G401 (cell line): ENCODE data around the gene STMND1. TPM values are rescaled to one million over a fixed set of nuclear protein-coding genes. Genes with fewer than 3 reads are reported as not detected.
A peak's percentile ranks its signal among the peaks of the same experiment; 100 is the strongest.
"Not testable (repeated sequence)": the region's sequence is repeated elsewhere in the genome, so short reads cannot be mapped to it uniquely, and the experiment has no call there.

Source experiments
- DNase-seq: peaks from one replicate; pipeline ENCODE4 v3.0.0-alpha.2; 2015; ENCODE audit warnings: low spot score
- in situ Hi-C: cut with HindIII; loops from 2 replicates; pipeline ENCODE4 v1.10.0; 2016; ENCODE audit warnings: low sequenced_read_pairs, mixed read lengths
- total RNA-seq: library from RNA; depleted of rRNA; stranded (reverse); fragments of >200 nt; shearing (Covaris generic); gene quantifications from 2 replicates; pipeline ENCODE4 v1.2.3, GENCODE V29; 2014; rRNA removed

Gene STMND1
- not detected in 2 replicates for total RNA-seq

DNA sequence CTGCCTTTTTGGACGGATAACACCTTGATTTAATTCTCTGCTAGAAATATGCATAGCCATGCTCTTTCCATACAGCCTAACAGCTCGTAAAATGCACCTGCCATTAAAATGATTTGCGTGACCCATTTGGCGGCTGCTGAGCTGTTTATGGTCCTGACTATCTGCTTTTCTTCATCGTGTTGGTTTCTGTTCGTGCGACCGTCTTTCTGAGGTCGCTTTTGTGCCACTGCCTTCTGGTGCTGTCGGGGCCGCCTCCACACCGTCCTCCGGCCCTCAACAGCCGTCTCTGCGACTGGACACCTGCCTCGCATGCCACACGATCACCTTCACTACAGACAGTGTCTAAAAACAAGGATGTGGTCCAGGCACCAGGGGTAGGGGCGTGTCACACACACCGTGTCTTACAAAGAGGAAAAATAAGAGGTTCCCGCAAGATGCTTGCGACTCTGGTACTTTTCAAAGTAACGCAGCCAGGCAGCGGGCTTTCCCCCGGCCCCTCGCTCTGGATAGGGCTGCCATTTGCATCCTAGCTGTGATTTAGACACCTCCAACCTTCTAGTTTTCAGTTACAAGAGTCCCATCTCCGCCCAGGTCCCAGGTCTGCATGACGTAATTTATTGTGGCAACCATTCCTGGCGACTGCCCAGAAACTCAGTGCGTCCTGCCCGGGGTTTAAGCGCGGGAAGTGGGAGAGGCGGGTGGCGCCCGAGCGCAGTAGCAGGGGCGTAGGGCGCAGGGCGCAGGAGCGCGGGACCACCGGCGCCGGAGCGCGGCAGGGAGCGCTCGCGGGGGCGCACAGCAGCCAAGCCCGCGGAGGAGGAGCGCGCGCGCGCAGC lies at the start of gene STMND1:
STMND1 (plus strand) TSS at position 629 of the 836 bp plus-strand sequence. CDS start 208 bp downstream, outside the sequence.
- DNase-seq: no peak
- in situ Hi-C loops: no loop called here

DNA sequence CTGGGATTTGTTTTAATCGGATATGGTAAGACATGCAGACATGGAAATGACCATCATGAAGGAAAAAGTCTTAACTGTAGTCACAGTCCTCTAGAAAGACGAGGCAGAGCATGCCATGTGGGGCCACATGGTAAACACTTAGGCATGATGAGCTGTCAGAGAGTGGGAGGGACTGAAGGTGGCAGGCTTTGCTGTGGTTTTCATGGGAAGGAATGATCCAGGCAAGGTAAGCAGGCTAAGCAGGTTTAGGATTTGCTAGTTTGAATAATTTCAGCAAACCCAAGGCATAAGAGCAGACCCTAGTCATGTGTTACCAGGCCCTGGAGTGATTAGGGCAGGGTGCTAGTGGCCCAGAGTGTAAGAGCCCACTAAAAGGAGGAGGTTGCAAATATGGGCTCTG lies 47.2 kb upstream of the STMND1 start:
- in situ Hi-C loops: no loop called here

DNA sequence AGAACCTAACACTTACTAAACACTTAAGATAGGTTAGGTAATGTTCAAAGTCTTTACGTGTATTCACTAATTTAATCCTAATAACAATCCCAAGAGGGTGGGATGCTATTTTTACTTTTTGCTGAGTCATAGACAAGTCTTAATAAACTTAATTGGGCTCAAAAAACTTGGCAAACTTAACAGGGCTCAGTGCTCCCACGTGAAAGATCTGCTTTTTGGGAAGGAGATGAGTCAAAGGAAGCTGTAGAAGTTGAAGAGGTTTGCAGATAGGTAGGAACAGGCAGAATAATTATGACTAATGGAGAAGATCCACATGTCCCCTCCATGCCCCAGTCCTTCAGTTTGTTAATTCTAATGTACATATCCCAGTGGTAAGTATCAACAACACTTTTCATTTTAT lies 44.5 kb upstream of the STMND1 start:
- no peak for DNase-seq
- in situ Hi-C loops: no loop called here

More for the DNA sequence above, 47.2 kb upstream of the STMND1 start:
- DNase-seq: no peak

DNA sequence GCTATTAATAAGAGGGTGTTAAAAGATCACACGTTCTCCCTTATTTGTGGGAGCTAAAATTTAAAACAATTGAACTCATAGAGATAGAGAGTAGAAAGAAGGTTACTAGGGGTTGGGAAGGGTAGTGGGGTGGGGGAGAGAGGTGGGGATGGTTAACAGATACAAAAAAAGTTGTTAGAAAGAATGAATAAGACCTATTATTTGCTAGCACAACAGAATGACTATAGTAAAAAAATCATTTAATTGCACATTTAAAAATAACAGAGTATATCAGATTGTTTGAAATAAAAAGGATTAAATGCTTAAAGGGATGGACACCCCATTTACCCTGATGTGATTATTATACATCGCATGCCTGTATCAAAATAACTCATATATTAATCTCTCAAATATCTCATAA lies 43.3 kb upstream of the STMND1 start:
- no peak for DNase-seq
- in situ Hi-C loops: no loop called here

DNA sequence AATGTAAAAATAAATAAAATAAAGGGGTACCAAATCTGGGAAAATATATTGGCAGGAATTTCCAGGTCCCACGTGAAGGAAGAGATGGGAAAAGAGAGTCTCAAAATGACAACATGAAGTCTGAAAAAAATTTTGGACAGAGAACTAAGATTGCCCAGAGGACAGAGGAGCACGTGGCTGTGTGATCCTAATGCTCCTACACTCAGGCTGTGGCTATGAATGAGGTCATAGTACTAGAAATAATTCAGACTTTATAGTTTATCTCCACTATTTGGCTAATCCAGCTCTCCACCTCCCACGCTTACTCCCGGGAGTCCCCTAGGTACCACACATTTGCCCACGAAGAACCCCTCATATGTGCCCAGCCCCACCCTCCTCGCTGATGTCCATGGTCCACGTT lies 42.8 kb upstream of the STMND1 start:
- DNase-seq: no peak
- in situ Hi-C loops: no loop called here

DNA sequence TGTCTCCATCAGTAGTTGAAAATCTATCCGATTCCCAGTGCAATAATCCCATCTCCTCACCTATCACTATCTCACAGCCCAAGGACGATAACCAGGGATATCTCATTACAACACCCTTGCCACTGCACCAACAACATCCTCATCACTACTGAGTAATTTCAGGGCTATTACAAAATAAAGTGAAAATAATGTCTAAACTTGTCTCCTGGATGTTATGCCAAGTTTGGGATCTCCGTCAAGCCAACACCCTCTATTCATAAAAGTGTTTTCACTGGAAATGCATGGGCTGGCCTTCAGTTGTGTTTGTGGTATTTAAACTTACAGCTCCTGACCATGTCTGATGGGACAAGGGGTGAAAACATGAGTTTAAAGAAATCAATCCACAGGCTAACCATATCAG lies 42.0 kb upstream of the STMND1 start:
- no peak for DNase-seq
- in situ Hi-C loops: no loop called here

DNA sequence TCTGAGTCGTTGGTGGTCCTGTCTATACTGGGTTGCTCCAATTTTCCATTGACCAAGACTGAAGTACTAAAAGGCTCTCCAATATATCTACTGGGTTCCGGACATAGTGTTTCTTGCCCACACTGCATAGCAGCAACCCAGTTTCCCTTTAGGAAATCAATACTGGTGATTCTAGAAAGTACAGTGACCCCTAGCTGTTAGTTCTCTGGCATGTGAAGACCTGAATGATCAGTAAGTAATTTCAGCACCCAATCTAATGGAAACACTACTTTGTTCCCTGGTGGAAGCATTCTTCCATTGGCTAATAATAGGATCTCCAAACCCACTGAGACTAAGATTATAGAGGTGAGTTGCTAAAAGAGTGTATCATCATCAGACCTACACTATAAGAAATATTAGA lies 40.8 kb upstream of the STMND1 start:
- DNase-seq: no peak

DNA sequence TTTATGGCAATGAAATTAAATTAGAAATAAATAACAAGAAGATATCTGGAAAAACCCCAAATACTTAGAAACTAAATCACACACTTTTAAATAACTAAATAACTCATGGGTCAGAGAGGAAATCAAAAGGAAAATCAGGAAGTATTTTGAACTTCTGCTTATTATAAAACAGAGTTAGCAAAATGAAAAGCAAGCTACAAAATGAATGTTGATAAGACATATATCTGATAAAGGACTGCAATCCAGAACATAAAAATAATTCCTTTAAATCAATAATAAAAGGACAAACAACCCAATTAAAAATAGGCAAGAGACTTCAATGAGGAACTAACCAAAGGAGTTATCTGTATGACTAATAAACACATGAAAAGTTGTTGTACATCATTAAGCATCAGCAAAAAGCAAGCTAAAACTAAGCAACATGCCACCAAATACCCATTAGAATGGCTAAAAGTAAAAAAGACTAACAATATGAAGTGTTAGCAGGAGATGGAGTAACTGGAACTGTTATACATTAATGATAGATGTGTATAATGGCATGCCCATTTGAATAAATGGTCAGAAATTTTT lies 38.9 kb upstream of the STMND1 start:
- no peak for DNase-seq
- in situ Hi-C loops: no loop called here

More for the DNA sequence above, 40.8 kb upstream of the STMND1 start:
- in situ Hi-C loops: no loop called here

DNA sequence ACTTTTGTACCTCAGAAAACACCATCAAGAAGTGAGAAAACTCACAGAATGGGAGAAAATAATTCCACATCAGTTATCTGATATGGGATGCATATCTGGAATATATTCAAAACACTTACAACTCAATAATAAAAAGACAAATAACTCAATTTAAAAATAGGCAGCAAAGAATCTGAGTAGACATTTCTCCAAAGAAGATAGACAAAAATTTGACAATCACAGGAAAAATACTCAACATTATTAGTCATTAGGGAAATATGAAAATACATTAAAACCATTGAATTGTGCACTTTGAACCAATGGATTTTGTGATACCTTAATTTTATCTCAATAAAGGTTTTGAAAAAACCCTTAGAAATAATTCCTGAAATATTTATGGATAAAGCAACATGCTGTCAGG lies 36.9 kb upstream of the STMND1 start:
- DNase-seq: no peak
- in situ Hi-C loops: no loop called here

DNA sequence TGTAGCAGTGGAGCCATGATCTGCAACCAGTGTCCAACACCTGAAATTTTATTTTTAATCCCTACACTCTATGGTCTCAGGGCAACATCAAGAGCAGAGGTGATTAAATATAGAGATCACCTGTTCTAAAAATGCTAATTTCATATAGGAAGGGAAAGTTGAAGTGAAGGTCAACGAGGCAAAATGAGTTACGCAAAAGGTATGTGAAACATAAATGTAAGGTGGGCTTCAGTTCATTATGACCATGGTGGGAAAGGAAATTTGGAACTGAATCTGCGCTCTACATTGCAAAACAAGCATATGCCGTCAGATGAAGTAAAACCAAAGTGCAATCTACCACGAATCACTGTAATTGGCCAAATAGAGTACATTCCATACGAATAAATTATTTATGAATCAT lies 35.2 kb upstream of the STMND1 start:
- DNase-seq: no peak
- in situ Hi-C loops: no loop called here

DNA sequence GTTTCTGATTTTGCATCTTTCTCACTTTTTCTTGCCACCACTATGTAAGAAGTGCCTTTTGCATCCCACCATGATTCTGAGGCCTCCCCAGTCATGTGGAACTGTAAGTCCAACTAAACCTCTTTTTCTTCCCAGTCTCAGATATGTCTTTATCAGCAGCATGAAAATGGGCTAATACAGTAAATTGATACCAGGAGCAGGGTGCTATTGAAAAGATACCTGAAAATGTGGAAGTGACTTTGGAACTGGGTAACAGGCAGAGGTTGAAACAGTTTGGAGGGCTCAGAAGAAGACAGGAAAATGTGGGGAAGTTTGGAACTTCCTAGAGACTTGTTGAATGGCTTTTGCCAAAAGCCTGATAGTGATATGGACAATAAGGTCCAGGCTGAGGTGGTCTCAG lies 32.9 kb upstream of the STMND1 start:
- in situ Hi-C loops, DNase-seq: not testable (repeated sequence)

DNA sequence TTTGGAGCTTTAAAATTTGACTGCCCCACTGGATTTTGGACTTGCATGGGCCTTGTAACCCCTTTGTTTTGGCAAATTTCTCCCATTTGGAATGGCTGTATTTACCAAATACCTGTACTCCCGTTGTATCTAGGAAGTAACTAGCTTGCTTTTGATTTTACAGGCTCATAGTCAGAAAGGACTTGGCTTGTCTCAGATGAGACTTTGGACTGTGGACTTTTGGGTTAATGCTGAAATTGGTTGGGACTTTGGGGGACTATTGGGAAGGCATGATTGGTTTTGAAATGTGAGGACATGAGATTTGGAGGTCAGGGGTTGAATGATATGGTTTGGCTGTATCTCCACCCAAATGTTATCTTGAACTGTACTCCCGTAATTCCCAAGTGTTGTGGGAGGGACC lies 31.4 kb upstream of the STMND1 start:
- DNase-seq, in situ Hi-C loops: not testable (repeated sequence)

DNA sequence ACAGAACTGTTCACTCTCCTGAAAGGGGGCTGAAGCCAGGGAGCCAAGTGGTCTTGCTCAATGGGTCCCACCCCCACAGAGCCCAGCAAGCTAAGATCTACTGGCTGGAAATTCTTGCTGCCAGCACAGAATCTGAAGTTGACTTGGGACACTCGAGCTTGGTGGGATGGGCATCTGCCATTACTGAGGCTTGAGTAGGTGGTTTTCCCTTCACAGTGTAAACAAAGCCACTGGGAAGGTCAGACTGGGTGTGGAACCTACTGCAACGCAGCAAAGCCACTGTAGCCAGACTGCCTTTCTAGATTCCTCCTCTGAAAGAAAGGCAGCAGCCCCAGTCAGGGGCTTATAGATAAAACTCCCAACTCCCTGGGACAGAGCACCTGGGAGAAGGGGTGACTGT lies 28.3 kb upstream of the STMND1 start:
- in situ Hi-C loops, DNase-seq: not testable (repeated sequence)

DNA sequence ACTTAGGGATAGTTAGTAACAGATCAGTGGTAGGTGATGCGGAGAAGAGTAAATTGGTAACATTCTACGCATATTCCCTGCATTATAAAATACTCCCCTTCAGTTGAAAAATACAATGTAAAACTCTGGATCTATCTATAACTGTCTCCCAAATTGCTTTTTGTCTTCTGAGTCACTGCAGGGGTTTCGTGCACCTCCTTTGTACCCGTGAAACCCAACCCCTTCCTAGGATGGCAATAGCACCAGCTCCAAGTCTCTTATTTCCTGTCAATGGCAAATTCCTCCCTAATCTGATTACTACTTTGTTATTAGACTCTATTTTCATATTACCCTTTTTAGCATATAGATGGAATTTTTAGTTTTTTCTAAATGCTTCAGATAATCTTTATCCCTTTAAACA lies 20.6 kb upstream of the STMND1 start:
- in situ Hi-C loops: no loop called here

DNA sequence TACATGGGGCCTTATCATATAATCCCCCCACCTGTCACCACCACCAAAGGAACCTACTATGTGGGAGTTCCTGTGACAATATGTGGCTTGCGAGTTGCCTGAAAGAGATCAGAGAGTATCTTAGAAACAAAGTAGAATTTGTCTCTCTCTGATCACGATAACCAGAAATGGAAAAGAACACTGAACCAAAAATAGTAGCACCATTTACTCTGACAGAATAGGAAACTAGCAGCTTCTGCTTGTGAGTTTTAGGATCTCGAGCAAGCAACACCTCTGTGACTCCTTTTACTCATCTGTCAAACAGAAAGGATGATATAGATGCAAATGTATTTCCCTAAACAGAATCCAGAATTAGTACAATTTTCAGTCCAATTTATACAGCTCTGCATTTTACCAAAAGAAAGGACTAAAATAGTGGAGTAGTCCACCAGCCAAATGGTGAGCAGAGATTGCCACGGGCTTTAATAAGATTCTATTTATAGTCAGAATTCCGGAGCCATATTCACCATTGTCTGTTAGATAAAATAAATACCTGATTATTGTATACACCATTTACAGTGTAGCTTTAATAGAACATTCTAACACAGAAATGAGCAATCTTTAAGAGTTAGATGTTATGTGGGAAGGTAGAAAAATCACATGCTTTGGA lies 19.9 kb upstream of the STMND1 start:
- in situ Hi-C loops: no loop called here
- DNase-seq: no peak

More for the DNA sequence above, 20.6 kb upstream of the STMND1 start:
- no peak for DNase-seq

DNA sequence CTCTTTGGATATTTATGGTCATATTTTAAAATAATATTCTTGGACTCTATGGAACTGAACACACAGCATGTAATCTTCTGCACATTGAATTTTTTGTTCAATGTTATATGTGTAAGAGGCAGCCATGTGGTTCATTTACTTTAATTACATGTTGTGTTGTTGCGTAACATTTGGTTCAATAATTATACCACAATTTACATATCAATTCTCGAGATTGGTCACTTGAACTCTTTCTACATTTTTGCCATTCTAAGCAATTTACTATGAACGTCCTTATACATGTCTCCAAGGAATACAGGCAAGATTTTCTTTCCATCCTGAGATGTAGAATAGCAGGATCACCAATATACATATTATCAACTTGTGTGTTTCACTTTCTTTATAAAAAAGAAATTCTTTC lies 18.5 kb upstream of the STMND1 start:
- in situ Hi-C loops: no loop called here
- DNase-seq: no peak

DNA sequence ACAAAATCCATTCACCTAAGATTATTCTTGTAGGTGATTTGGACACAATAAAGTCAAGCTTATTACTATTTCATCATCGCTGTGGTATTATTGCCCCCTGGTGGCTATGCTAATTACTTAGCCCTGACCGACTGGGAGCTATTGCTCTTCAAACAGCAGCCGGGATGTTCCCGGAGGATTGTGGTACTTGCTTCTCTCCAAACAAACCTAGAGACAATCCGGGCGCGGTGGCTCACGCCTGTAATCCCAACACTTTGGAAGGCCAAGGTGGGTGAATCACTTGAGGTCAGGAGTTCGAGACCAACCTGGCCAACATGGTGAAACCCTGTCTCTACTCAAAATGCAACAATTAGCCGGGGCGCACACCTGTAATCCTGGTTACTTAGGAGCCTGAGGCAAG lies 15.4 kb upstream of the STMND1 start:
- in situ Hi-C loops: no loop called here

DNA sequence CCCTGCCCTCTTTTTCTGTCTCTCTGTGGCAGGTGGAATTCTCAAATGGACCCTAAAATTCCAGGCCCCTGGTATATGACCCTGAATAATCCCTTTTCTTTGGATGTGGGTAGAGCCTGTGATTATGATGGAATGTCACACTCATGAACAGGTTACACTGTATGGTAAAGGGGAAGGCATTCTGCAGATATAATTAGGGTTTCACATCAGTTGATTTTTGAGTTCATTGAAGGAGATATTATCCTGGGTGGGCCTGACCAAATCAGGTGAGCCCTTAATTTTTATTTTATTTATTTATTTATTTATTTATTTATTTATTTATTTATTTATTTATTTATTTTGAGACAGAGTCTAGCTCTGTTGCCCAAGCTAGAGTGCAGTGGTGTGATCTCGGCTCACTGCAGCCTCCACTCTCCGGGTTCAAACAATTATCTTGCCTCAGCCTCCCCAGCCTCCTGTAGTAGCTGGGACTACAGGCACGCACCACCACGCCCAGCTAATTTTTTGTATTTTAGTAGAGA lies 13.7 kb upstream of the STMND1 start:
- in situ Hi-C loops: no loop called here
- no peak for DNase-seq

More for the DNA sequence above, 15.4 kb upstream of the STMND1 start:
- peak; percentile 16 for DNase-seq

DNA sequence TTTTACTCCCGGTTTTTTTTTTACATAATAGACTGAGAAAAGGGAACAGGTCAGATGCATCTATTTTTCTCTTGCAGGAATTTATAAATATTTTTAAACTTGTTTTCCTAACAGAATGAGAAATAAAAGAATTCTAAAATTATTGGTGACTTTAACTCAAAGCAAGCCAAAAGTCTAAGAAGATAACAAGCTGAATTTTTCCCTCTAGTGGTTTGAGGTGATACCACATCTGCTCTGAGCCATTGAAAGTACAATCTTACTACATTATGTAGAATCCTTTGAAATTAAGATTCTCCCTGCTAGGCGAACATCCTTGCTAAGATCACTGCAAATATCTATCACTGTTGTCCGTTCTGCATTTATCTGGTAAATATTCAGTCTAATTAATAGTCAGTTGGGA lies 10.7 kb upstream of the STMND1 start:
- in situ Hi-C loops: no loop called here
- no peak for DNase-seq

DNA sequence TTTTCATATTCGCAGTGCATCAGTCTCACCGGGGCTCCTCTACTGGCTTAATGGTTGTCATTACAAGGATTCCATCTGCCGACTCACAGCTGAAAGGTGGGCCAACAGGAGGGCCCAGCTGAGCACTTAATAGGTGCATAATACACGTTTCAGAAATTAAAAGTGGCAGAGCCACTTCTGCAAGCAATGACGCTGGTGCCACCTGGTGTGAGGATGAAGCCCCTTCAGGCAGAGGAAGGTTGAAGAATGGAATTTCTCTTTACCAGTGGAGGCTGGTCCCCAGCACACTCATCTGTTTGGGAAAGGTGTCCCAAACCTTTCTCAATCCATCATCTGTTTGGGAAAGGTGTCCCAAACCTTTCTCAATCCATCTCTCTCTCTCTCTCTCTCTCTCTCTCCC lies 8.2 kb upstream of the STMND1 start:
- in situ Hi-C loops: no loop called here
- no peak for DNase-seq
